Transverse colon (tissue), 4 donors: ENCODE results near the gene TPRA1. TPM values are rescaled to one million over a fixed set of nuclear protein-coding genes. Genes with fewer than 3 reads are reported as not detected.

ENCODE experiments used
- DNase-seq: peaks from one replicate; pipeline ENCODE4 v3.0.0-alpha.2; 2019
- H3K27ac ChIP-seq, 4 donors: fragments of 200-600 bp; sonication (generic); 2 replicates each; pipeline ENCODE4 v1.5.1; 2016 to 2018; ENCODE audit warnings: inconsistent platforms in 4 of 4
- H3K27me3 ChIP-seq: fragments of 200-600 bp; sonication (generic); 2 replicates; pipeline ENCODE4 v1.5.1; 2017; ENCODE audit warnings: inconsistent platforms
- H3K36me3 ChIP-seq, 4 donors: fragments of 200-600 bp; sonication (generic); 2 replicates each; pipeline ENCODE4 v1.5.1; 2017 to 2019; ENCODE audit warnings: inconsistent platforms in 4 of 4
- H3K4me1 ChIP-seq, 4 donors: fragments of 200-600 bp; sonication (generic); 2 replicates each; pipeline ENCODE4 v1.5.1; 2017 to 2020; ENCODE audit warnings: inconsistent platforms in 4 of 4
- H3K4me3 ChIP-seq, 4 donors: fragments of 200-600 bp; sonication (generic); 1 replicate in 1 of 4; 2 replicates in 3 of 4; pipeline versions ENCODE4 v1.5.1 to v1.6.1; 2017 to 2019; ENCODE audit warnings: inconsistent platforms in 4 of 4
- H3K9me3 ChIP-seq, 2 donors: fragments of 200-600 bp; sonication (generic); 2 replicates each; pipeline ENCODE4 v1.5.1; 2017 to 2019; ENCODE audit warnings: inconsistent platforms in 2 of 2
- EP300 ChIP-seq: sonication (generic); formaldehyde crosslinking; IDR thresholded peaks from one replicate; pipeline ENCODE4 v1.6.1; 2017; ENCODE audit warnings: antibody characterized with exemption, low read depth
- POLR2A ChIP-seq: fragments of 450-650 bp; IDR thresholded peaks from one replicate; pipeline ENCODE4 v1.6.1; 2016; ENCODE audit warnings: antibody characterized with exemption, mild to moderate bottlenecking, moderate library complexity
- POLR2AphosphoS5 ChIP-seq, 3 donors: sonication (generic); formaldehyde crosslinking; IDR thresholded peaks; one replicate each; pipeline ENCODE4 v1.6.1; 2016; ENCODE audit warnings: antibody characterized with exemption in 3 of 3
- WGBS, 2 donors: methylation state at CpG; one replicate each; pipeline ENCODE4 v1.1.5; 2018; ENCODE audit warnings: low coverage in 1 of 2; 5-methylcytosine and 5-hydroxymethylcytosine counted together
- in situ Hi-C, 4 donors: fragments of 200-750 bp; cut with MboI; loops; one replicate each; pipeline versions ENCODE4 v1.15.0 to v1.15.1; 2017; ENCODE audit warnings: low sequenced_read_pairs in 3 of 4, low pct_ligation_motif_present in 1 of 4, low pct_unique_long_range_greater_than_20kb in 1 of 4
- intact Hi-C: fragments of 100-400 bp; cut with DNase I; formaldehyde crosslinking; loops from one replicate; pipeline ENCODE4 v1.15.1; 2023; ENCODE audit warnings: low total_unique reads
- total RNA-seq, 4 donors: library from RNA; depleted of rRNA; stranded (reverse); fragments of >200 nt; gene quantifications; one replicate each; pipeline ENCODE4 v1.1.0, GENCODE V29; 2016
- TF ChIP-seq, protein P1 (sequence below), 5 experiments: fragments of 200-600 bp in 3 of 5; fragments of 450-650 bp in 2 of 5; sonication (generic) in 3 of 5; IDR thresholded peaks; 1 replicate in 2 of 5; 2 replicates in 3 of 5; pipeline ENCODE4 v1.5.1; 2016 to 2017; ENCODE audit warnings: antibody characterized with exemption in 5 of 5, inconsistent platforms in 3 of 5, mild to moderate bottlenecking in 2 of 5, moderate library complexity in 1 of 5

TPRA1 gene
- total RNA-seq, 4 donors from 2014 or later = 16.1 to 29.8 (median 21.1) TPM

DNA sequence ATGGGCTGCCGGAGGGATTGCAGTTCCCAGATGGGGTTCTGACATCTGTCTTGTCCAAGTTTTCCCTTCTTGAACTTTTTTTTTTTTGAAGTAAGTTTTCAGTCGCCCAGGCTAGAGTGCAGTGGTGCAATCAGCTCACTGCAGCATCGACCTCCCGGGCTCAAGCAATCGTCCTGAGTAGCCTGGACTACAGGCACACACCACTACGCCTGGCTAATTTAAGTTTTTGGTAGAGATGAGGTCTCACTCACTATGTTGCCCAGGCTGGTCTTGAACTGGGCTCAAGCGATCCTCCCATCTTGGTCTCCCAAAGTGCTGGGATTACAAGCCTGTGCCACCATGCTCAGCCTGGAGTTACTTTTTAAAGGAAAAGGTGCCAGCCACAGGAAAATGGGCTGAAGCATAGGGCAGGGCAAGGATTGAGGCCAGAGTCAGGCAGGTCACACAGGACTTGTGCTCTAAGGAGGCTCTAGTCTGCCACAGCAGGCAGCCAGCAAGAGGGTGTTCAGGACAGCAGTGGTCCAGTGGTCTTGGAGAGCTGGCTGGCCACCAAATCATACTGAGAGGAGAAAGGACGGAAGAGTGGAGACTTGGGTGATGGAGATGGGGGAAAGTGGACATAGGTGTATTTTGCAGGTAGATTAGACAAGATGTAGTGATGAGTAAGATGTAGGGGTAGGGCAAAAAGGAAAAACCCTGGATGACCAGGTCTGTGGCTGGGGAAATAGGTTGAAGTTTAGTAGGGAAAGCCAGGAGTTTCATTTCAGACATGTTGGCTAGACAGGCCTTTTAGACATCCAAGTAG lies 32.4 kb upstream of the TPRA1 start:
- in situ Hi-C loops = no loop called here
- peaks cover 0 to 4% (median 0%) of the 10 kb centered on the region in 4 donors for H3K36me3 ChIP-seq
- H3K4me3 ChIP-seq = no peak overlapping the region
- peaks cover 5% of the 10 kb centered on the region for H3K27me3 ChIP-seq
- 83 to 91% methylated on average over 2 to 8 of the region's 8 CpGs for WGBS, 2 donors
- intact Hi-C loops = no loop called here
- H3K9me3 ChIP-seq = no peaks in the 10 kb centered on the region
- TF ChIP-seq POLR2AphosphoS5 (IDR thresholded peaks at IDR 0.05) (no peak), EP300 (no peak), POLR2A (no peak)
- TF ChIP-seq, protein P1, sequence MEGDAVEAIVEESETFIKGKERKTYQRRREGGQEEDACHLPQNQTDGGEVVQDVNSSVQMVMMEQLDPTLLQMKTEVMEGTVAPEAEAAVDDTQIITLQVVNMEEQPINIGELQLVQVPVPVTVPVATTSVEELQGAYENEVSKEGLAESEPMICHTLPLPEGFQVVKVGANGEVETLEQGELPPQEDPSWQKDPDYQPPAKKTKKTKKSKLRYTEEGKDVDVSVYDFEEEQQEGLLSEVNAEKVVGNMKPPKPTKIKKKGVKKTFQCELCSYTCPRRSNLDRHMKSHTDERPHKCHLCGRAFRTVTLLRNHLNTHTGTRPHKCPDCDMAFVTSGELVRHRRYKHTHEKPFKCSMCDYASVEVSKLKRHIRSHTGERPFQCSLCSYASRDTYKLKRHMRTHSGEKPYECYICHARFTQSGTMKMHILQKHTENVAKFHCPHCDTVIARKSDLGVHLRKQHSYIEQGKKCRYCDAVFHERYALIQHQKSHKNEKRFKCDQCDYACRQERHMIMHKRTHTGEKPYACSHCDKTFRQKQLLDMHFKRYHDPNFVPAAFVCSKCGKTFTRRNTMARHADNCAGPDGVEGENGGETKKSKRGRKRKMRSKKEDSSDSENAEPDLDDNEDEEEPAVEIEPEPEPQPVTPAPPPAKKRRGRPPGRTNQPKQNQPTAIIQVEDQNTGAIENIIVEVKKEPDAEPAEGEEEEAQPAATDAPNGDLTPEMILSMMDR (IDR thresholded peaks at IDR 0.05) = no peak
- no peak overlapping the region for H3K27ac ChIP-seq
- DNase-seq = no peak
- no peaks in the 10 kb centered on the region for H3K4me1 ChIP-seq

DNA sequence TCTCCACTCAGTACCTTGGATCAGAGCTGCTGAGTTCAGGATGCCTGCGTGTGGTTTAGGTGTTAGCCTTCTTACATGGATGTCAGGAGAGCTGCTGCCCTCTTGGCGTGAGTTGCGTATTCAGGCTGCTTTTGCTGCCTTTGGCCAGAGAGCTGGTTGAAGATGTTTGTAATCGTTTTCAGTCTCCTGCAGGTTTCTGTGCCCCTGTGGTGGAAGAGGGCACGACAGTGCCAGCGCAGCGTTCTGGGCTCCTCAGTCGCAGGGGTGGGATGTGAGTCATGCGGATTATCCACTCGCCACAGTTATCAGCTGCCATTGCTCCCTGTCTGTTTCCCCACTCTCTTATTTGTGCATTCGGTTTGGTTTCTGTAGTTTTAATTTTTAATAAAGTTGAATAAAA lies 31.5 kb upstream of the TPRA1 start:
- intact Hi-C loops (no loop called here), in situ Hi-C loops (no loop called here)
- Histone ChIP-seq H3K9me3 (no peaks in the 10 kb centered on the region), H3K4me1 (no peaks in the 10 kb centered on the region), H3K27ac (no peak overlapping the region), H3K27me3 (no peaks in the 10 kb centered on the region), H3K4me3 (no peak overlapping the region), H3K36me3 (peaks cover 0 to 4% (median 0%) of the 10 kb centered on the region in 4 donors)
- WGBS, 2 donors = 89 to 100% methylated on average over 4 to 11 of the region's 11 CpGs
- no peak for DNase-seq
- TF ChIP-seq EP300 (no peak), POLR2AphosphoS5 (IDR thresholded peaks at IDR 0.05) (no peak), POLR2A (no peak)
- TF ChIP-seq, protein P1 (IDR thresholded peaks at IDR 0.05) = no peak

DNA sequence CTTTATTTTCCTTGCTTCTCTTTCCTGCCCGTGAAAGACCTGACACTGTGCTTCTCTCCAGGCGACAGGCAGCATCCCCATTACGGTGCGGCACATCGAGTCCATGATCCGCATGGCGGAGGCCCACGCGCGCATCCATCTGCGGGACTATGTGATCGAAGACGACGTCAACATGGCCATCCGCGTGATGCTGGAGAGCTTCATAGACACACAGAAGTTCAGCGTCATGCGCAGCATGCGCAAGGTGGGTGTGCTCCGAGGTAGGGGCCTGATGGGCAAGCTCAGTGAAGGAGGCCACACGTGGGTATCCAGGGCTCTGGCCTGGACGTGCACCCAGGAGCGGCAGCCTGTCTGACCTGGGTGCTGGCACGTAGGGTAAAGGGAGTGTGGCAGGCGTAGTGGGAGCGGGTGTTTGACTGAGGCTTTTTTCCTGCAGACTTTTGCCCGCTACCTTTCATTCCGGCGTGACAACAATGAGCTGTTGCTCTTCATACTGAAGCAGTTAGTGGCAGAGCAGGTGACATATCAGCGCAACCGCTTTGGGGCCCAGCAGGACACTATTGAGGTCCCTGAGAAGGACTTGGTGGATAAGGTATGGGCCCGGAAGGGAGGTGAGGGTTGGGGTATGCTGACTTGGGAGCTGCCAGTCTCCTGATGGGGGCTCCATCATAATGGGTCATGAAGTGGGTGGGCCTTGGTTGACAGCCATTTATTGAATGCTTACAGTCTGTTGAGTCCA lies 30.3 kb upstream of the TPRA1 start:
- intact Hi-C loops (no loop called here), in situ Hi-C loops (no loop called here)
- no peak for DNase-seq
- H3K27ac ChIP-seq = no peak overlapping the region
- no peaks in the 10 kb centered on the region for H3K9me3 ChIP-seq
- TF ChIP-seq POLR2AphosphoS5 (IDR thresholded peaks at IDR 0.05) = no peak
- no peak for TF ChIP-seq EP300
- TF ChIP-seq POLR2A = no peak
- TF ChIP-seq, protein P1 (IDR thresholded peaks at IDR 0.05) = no peak
- peaks cover 0 to 4% (median 0%) of the 10 kb centered on the region in 4 donors for H3K36me3 ChIP-seq
- no peaks in the 10 kb centered on the region for H3K27me3 ChIP-seq
- H3K4me1 ChIP-seq = no peaks in the 10 kb centered on the region
- no peak overlapping the region for H3K4me3 ChIP-seq
- WGBS, 2 donors = 96 to 100% methylated on average over 2 to 32 of the region's 32 CpGs

DNA sequence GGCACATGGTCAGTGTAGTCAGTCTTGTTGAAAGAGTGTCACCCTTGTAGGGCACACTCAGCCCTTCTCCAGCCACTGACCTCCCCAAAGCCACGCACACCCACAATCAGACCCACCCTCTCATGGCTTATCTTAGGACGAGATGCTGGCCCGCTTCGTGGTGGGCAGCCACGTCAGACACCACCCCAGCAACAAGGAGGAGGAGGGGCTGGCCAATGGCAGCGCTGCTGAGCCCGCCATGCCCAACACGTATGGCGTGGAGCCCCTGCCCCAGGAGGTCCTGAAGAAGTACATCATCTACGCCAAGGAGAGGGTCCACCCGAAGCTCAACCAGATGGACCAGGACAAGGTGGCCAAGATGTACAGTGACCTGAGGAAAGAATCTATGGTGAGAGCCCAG lies 28.4 kb upstream of the TPRA1 start:
- WGBS, 2 donors = 89% methylated on average over 11 of the region's 11 CpGs; no CpG with 5 or more reads in 1 of the 2 donors
- Histone ChIP-seq H3K9me3 (no peaks in the 10 kb centered on the region), H3K4me3 (no peak overlapping the region), H3K27ac (no peak overlapping the region), H3K27me3 (no peaks in the 10 kb centered on the region), H3K36me3 (peaks cover 0 to 4% (median 0%) of the 10 kb centered on the region in 4 donors), H3K4me1 (no peaks in the 10 kb centered on the region)
- no peak for TF ChIP-seq EP300
- no peak for TF ChIP-seq POLR2A
- no peak for TF ChIP-seq POLR2AphosphoS5 (IDR thresholded peaks at IDR 0.05)
- intact Hi-C loops = no loop called here
- DNase-seq = no peak
- in situ Hi-C loops = no loop called here
